Amniotic epithelial cell (primary cell): ENCODE results near the gene RBMY1F.
"Not testable (repeated sequence)": the region's sequence is repeated elsewhere in the genome, so short reads cannot be mapped to it uniquely, and the experiment has no call there.

Experiments used
- DNase-seq: peaks from one replicate; pipeline ENCODE4 v3.0.0-alpha.2; 2010; ENCODE audit warnings: low read depth

The RBMY1F gene

GRCh38 chrY:22182823-22183222, at the start of gene RBMY1F:
TSS of gene RBMY1F (minus strand) at chrY:22182923. CDS start at chrY:22180969, 1,954 bp downstream.
- not testable (repeated sequence) for DNase-seq

GRCh38 chrY:22151144-22151543, 31.6 kb downstream of the RBMY1F start:
- not testable (repeated sequence) for DNase-seq

- DNase-seq, result not testable (repeated sequence)
Measured at GRCh38 chrY:22141011-22141695, 41.6 kb downstream of the RBMY1F start.

- DNase-seq, result not testable (repeated sequence)
Measured at GRCh38 chrY:22134719-22135118, 48.0 kb downstream of the RBMY1F start.

GRCh38 chrY:22130494-22130893, 52.2 kb downstream of the RBMY1F start:
- DNase-seq, result not testable (repeated sequence)
